H9 (cell line): ENCODE measurements around the gene ADGRB3. TPM values are rescaled to one million over a fixed set of nuclear protein-coding genes. Genes with fewer than 3 reads are reported as not detected.

Experiments
- DNase-seq: peaks from one replicate; pipeline ENCODE4 v3.0.0-alpha.2; 2017
- H2AFZ ChIP-seq: one replicate; pipeline ENCODE4 v1.6.1; 2013; ENCODE audit warnings: mild to moderate bottlenecking, low read length, control low read depth, moderate library complexity
- H2AK5ac ChIP-seq: 2 replicates; pipeline ENCODE4 v1.6.1; 2013; ENCODE audit warnings: low read length, control low read depth, mixed read lengths; ENCODE audit not compliant: insufficient read length
- H2BK120ac ChIP-seq: one replicate; pipeline ENCODE4 v1.6.1; 2013; ENCODE audit warnings: low read depth, mild to moderate bottlenecking, low read length, control low read depth, inconsistent platforms; ENCODE audit not compliant: poor library complexity, severe bottlenecking
- H2BK12ac ChIP-seq: 2 replicates; pipeline ENCODE4 v1.6.1; 2013; ENCODE audit warnings: low read length, control low read depth, mixed read lengths, low read depth; ENCODE audit not compliant: insufficient read length
- H2BK15ac ChIP-seq: 2 replicates; pipeline ENCODE4 v1.6.1; 2013; ENCODE audit warnings: low read depth, low read length, control low read depth
- H2BK20ac ChIP-seq: one replicate; pipeline ENCODE4 v1.6.1; 2013; ENCODE audit warnings: low read depth, mild to moderate bottlenecking, low read length, control low read depth, inconsistent platforms; ENCODE audit not compliant: poor library complexity, severe bottlenecking
- H2BK5ac ChIP-seq: 2 replicates; pipeline ENCODE4 v1.6.1; 2013; ENCODE audit warnings: low read length, control low read depth, mixed read lengths; ENCODE audit not compliant: insufficient read length
- H3K14ac ChIP-seq: 2 replicates; pipeline ENCODE4 v1.6.1; 2013; ENCODE audit warnings: low read length, control low read depth; ENCODE audit not compliant: insufficient read depth
- H3K18ac ChIP-seq: 2 replicates; pipeline ENCODE4 v1.6.1; 2013; ENCODE audit warnings: low read depth, mild to moderate bottlenecking, mixed read lengths, low read length, control low read depth; ENCODE audit not compliant: insufficient read length
- H3K23ac ChIP-seq: 2 replicates; pipeline ENCODE4 v1.6.1; 2013; ENCODE audit warnings: low read length, control low read depth, mixed read lengths, low read depth; ENCODE audit not compliant: insufficient read length
- H3K23me2 ChIP-seq: 2 replicates; pipeline ENCODE4 v1.6.1; 2013; ENCODE audit warnings: low read depth, mild to moderate bottlenecking, mixed read lengths, low read length, control low read depth; ENCODE audit not compliant: insufficient read length, poor library complexity, severe bottlenecking
- H3K27ac ChIP-seq: 2 replicates; pipeline ENCODE4 v1.5.1; 2013; ENCODE audit warnings: low read length, control low read depth, mixed read lengths, low read depth; ENCODE audit not compliant: insufficient read length
- H3K27me3 ChIP-seq: 2 replicates; pipeline ENCODE4 v1.6.1; 2013; ENCODE audit warnings: low read length, control low read depth, inconsistent platforms; ENCODE audit not compliant: insufficient read depth
- H3K4ac ChIP-seq: 2 replicates; pipeline ENCODE4 v1.6.1; 2013; ENCODE audit warnings: low read depth, mild to moderate bottlenecking, control low read depth, inconsistent platforms, low read length, moderate library complexity
- H3K4me1 ChIP-seq: 2 replicates; pipeline ENCODE4 v1.6.1; 2013; ENCODE audit warnings: low read length, control low read depth, inconsistent platforms; ENCODE audit not compliant: insufficient read depth
- H3K4me2 ChIP-seq: 2 replicates; pipeline ENCODE4 v1.6.1; 2013; ENCODE audit warnings: low read length, control low read depth, mixed read lengths; ENCODE audit not compliant: insufficient read length, insufficient read depth
- H3K56ac ChIP-seq: 2 replicates; pipeline ENCODE4 v1.6.1; 2013; ENCODE audit warnings: low read depth, mild to moderate bottlenecking, mixed read lengths, low read length, control low read depth; ENCODE audit not compliant: insufficient read length
- H3K79me1 ChIP-seq: 2 replicates; pipeline ENCODE4 v1.6.1; 2013; ENCODE audit warnings: low read depth, mild to moderate bottlenecking, moderate library complexity, low read length, control low read depth, inconsistent platforms; ENCODE audit not compliant: insufficient read depth, poor library complexity, severe bottlenecking
- H3K79me2 ChIP-seq: 2 replicates; pipeline ENCODE4 v1.6.1; 2013; ENCODE audit warnings: low read length, control low read depth, inconsistent platforms; ENCODE audit not compliant: insufficient read depth
- H3K9ac ChIP-seq: 2 replicates; pipeline ENCODE4 v1.6.1; 2013; ENCODE audit warnings: low read length, control low read depth, mixed read lengths; ENCODE audit not compliant: insufficient read length; ENCODE audit errors: extremely low read depth
- H3K9me3 ChIP-seq: one replicate; pipeline ENCODE4 v1.6.1; 2013; ENCODE audit warnings: low read depth, low read length, inconsistent platforms; ENCODE audit not compliant: control insufficient read depth
- H3T11ph ChIP-seq: one replicate; pipeline ENCODE4 v1.6.1; 2013; ENCODE audit warnings: mild to moderate bottlenecking, low read length, control low read depth, inconsistent platforms
- H4K20me1 ChIP-seq: one replicate; pipeline ENCODE4 v1.6.1; 2013; ENCODE audit not compliant: control insufficient read depth, insufficient read length, insufficient read depth
- H4K5ac ChIP-seq: 2 replicates; pipeline ENCODE4 v1.6.1; 2013; ENCODE audit warnings: low read depth, mild to moderate bottlenecking, mixed read lengths, low read length, control low read depth; ENCODE audit not compliant: insufficient read length
- H4K8ac ChIP-seq: replicated peaks from 2 replicates; pipeline ENCODE4 v1.6.1; 2013; ENCODE audit warnings: low read length, control low read depth, mixed read lengths, low read depth; ENCODE audit not compliant: insufficient read length
- H4K91ac ChIP-seq: 2 replicates; pipeline ENCODE4 v1.6.1; 2013; ENCODE audit warnings: low read depth, mild to moderate bottlenecking, moderate library complexity, mixed read lengths, low read length, control low read depth; ENCODE audit not compliant: insufficient read length
- H3K27ac Mint-ChIP-seq, 3 experiments: 2 replicates in 2 of 3; 3 replicates in 1 of 3; pipeline ENCODE4 v1.8.0; 2020 to 2021; ENCODE audit warnings: mixed read lengths in 3 of 3, mild to moderate bottlenecking in 1 of 3, moderate library complexity in 1 of 3
- H3K27me3 Mint-ChIP-seq: 2 replicates; pipeline ENCODE4 v1.8.0; 2021; ENCODE audit warnings: low read depth, mild to moderate bottlenecking, moderate library complexity, mixed read lengths
- H3K36me3 Mint-ChIP-seq, 3 experiments: 2 replicates in 2 of 3; 3 replicates in 1 of 3; pipeline ENCODE4 v1.8.0; 2020 to 2021; ENCODE audit warnings: low read depth in 3 of 3, mixed read lengths in 3 of 3; ENCODE audit not compliant: insufficient read depth in 1 of 3
- H3K4me1 Mint-ChIP-seq, 2 experiments: 2 replicates each; pipeline ENCODE4 v1.8.0; 2020; ENCODE audit warnings: mixed read lengths in 2 of 2
- H3K4me3 Mint-ChIP-seq, 2 experiments: 2 replicates in 1 of 2; 3 replicates in 1 of 2; pipeline ENCODE4 v1.8.0; 2020 to 2021; ENCODE audit warnings: mild to moderate bottlenecking in 2 of 2, mixed read lengths in 2 of 2, moderate library complexity in 1 of 2
- H3K9me3 Mint-ChIP-seq, 2 experiments: 2 replicates in 1 of 2; 3 replicates in 1 of 2; pipeline ENCODE4 v1.8.0; 2020; ENCODE audit warnings: mild to moderate bottlenecking in 2 of 2, mixed read lengths in 2 of 2, moderate library complexity in 1 of 2
- CTCF ChIP-seq: fragments of 200-600 bp; sonication (generic); conservative IDR thresholded peaks from 3 replicates; pipeline ENCODE4 v1.8.0; 2021; ENCODE audit warnings: antibody characterized with exemption, mild to moderate bottlenecking
- WGBS: extraction: QIAGEN DNeasy Blood & Tissue Kit; methylation state at CpG from one replicate; pipeline ENCODE4 v1.1.7; 2013; ENCODE audit warnings: missing lambda C conversion rate, low lambda C conversion rate, mixed read lengths; ENCODE audit not compliant: insufficient read length; ENCODE audit errors: extremely low coverage; 5-methylcytosine and 5-hydroxymethylcytosine counted together
- total RNA-seq: library from RNA; stranded (reverse); gene quantifications from 2 replicates; pipeline ENCODE4 v1.2.1, GENCODE V29; 2021

Gene ADGRB3
- total RNA-seq, 1 experiment from 2014 or later = 0.37 TPM

GRCh38 chr6:68760485-68760884 is 125.4 kb downstream of the ADGRB3 start:
- no peak overlapping the region for H2AK5ac ChIP-seq
- TF ChIP-seq CTCF = no peak
- no peak overlapping the region for H3K4ac ChIP-seq
- H3K4me3 Mint-ChIP-seq = no peak overlapping the region
- H3K79me1 ChIP-seq = no peaks in the 10 kb centered on the region
- H4K5ac ChIP-seq = no peak overlapping the region
- no peak overlapping the region for H2AFZ ChIP-seq
- no peaks in the 10 kb centered on the region for H3K79me2 ChIP-seq
- no peak overlapping the region for H2BK15ac ChIP-seq
- H2BK120ac ChIP-seq = no peak overlapping the region
- no peaks in the 10 kb centered on the region for H3K36me3 Mint-ChIP-seq
- no peaks in the 10 kb centered on the region for H3K4me1 Mint-ChIP-seq
- H3K27me3 ChIP-seq = no peaks in the 10 kb centered on the region
- no peak overlapping the region for H2BK5ac ChIP-seq
- no peak overlapping the region for H3K27ac Mint-ChIP-seq
- H3K4me1 ChIP-seq = no peaks in the 10 kb centered on the region
- no peak overlapping the region for H3K4me2 ChIP-seq
- no CpG with 5 or more reads among the region's 2 CpGs for WGBS
- H3K18ac ChIP-seq = no peak overlapping the region
- no peak overlapping the region for H3K23ac ChIP-seq
- H3K14ac ChIP-seq = no peak overlapping the region
- no peak overlapping the region for H3K27ac ChIP-seq
- no peaks in the 10 kb centered on the region for H3K9me3 ChIP-seq
- H3K9me3 Mint-ChIP-seq = no peaks in the 10 kb centered on the region
- H3T11ph ChIP-seq = no peak overlapping the region
- H3K9ac ChIP-seq = no peak overlapping the region
- H2BK12ac ChIP-seq = no peak overlapping the region
- H4K20me1 ChIP-seq = no peaks in the 10 kb centered on the region
- DNase-seq = no peak
- no peak overlapping the region for H4K91ac ChIP-seq
- no peak overlapping the region for H2BK20ac ChIP-seq
- H3K23me2 ChIP-seq = no peaks in the 10 kb centered on the region
- H3K56ac ChIP-seq = no peak overlapping the region
- H4K8ac ChIP-seq = no peak overlapping the region
- no peaks in the 10 kb centered on the region for H3K27me3 Mint-ChIP-seq
